Panc1 (cell line): ENCODE measurements around the gene GNB1. TPM values are rescaled to one million over a fixed set of nuclear protein-coding genes. Genes with fewer than 3 reads are reported as not detected.

ENCODE experiments used
- ATAC-seq: fragments of 200-7000 bp; cut with Tn5 transposase; 2 replicates; pipeline ENCODE4 v1.9.1; 2020; ENCODE audit warnings: mild to moderate bottlenecking, moderate library complexity
- BruUV-seq: library from RNA; stranded (reverse); fragments of 400-500 nt; replicated peaks from 2 replicates; lab custom pipeline; 2021; lab: Mats Ljungman, UMichigan
- CTCF ChIA-PET: fragments of 300-600 bp; sonication (Branson Sonifier 250); formaldehyde crosslinking; loops from one replicate; lab custom pipeline; 2022; ENCODE audit warnings: antibody characterized with exemption; lab: Charles Lee
- POLR2A ChIA-PET: fragments of 300-600 bp; sonication (Branson Sonifier 250); formaldehyde crosslinking; loops from one replicate; lab custom pipeline; 2022; ENCODE audit warnings: antibody characterized with exemption; lab: Charles Lee
- DNase-seq: peaks from one replicate; pipeline ENCODE4 v3.0.0-alpha.2; 2010; ENCODE audit warnings: low read depth, low spot score
- H3K27ac ChIP-seq: 2 replicates; pipeline ENCODE4 v1.5.1; 2011; ENCODE audit warnings: mild to moderate bottlenecking, low read length, inconsistent platforms
- H3K27me3 ChIP-seq: fragments of 200-500 bp; sonication (Bioruptor generic); 2 replicates; pipeline ENCODE4 v1.6.0; 2014; ENCODE audit warnings: low read length, inconsistent platforms; ENCODE audit not compliant: control insufficient read depth, insufficient read depth
- H3K36me3 ChIP-seq: fragments of 200-500 bp; sonication (Bioruptor generic); 2 replicates; pipeline ENCODE4 v1.5.1; 2014; ENCODE audit warnings: inconsistent platforms, mild to moderate bottlenecking, low read length, moderate library complexity; ENCODE audit not compliant: control insufficient read depth, insufficient read depth
- H3K4me1 ChIP-seq: 2 replicates; pipeline ENCODE4 v1.5.1; 2011; ENCODE audit warnings: inconsistent platforms, mild to moderate bottlenecking, low read length, moderate library complexity; ENCODE audit not compliant: control insufficient read depth, insufficient read depth
- H3K4me3 ChIP-seq, 2 experiments: 2 replicates each; pipeline ENCODE4 v1.5.1; 2011 to 2012; ENCODE audit warnings: low read depth in 2 of 2, low read length in 2 of 2, mild to moderate bottlenecking in 2 of 2, inconsistent platforms in 1 of 2, moderate library complexity in 1 of 2
- H3K9me3 ChIP-seq: fragments of 200-500 bp; sonication (Bioruptor generic); 2 replicates; pipeline ENCODE4 v1.5.1; 2014; ENCODE audit warnings: low read depth, mild to moderate bottlenecking, inconsistent platforms, low read length, moderate library complexity; ENCODE audit not compliant: control insufficient read depth, insufficient read depth
- POLR2AphosphoS5 ChIP-seq: IDR thresholded peaks from 2 replicates; pipeline ENCODE4 v1.6.1; 2012; ENCODE audit warnings: mild to moderate bottlenecking, low read depth, low read length, moderate library complexity
- SIN3A ChIP-seq: IDR thresholded peaks from 2 replicates; pipeline ENCODE4 v1.6.1; 2012; ENCODE audit warnings: low read depth, mild to moderate bottlenecking, low read length, moderate library complexity, borderline replicate concordance; ENCODE audit not compliant: insufficient read depth
- TCF7L2 ChIP-seq: IDR thresholded peaks from 2 replicates; pipeline ENCODE4 v1.6.1; 2011; ENCODE audit warnings: mild to moderate bottlenecking, low read depth, low read length, inconsistent platforms
- in situ Hi-C: cut with HindIII; loops from 2 replicates; pipeline ENCODE4 v1.10.0; 2016; ENCODE audit warnings: low sequenced_read_pairs, low pct_unique_long_range_greater_than_20kb
- intact Hi-C: fragments of 100-400 bp; cut with micrococcal nuclease; formaldehyde crosslinking; loops from one replicate; pipeline ENCODE4 v1.10.0; 2022; ENCODE audit not compliant: unreplicated experiment
- total RNA-seq: library from RNA; stranded (reverse); gene quantifications from one replicate; pipeline ENCODE4 v1.2.1, GENCODE V29; 2021; ENCODE audit not compliant: unreplicated experiment
- TF ChIP-seq, protein P1 (sequence below): fragments of 450-650 bp; IDR thresholded peaks from 2 replicates; pipeline ENCODE4 v1.5.1; 2017; ENCODE audit warnings: mild to moderate bottlenecking
- TF ChIP-seq, protein P2 (sequence below), 2 experiments: IDR thresholded peaks; 2 replicates each; pipeline ENCODE4 v1.6.1; 2011 to 2012; ENCODE audit warnings: low read depth in 2 of 2, control low read depth in 1 of 2, low read length in 1 of 2, mild to moderate bottlenecking in 1 of 2, moderate library complexity in 1 of 2; ENCODE audit not compliant: insufficient read depth in 1 of 2

Gene GNB1
- total RNA-seq, 1 experiment from 2014 or later: 499 TPM

DNA sequence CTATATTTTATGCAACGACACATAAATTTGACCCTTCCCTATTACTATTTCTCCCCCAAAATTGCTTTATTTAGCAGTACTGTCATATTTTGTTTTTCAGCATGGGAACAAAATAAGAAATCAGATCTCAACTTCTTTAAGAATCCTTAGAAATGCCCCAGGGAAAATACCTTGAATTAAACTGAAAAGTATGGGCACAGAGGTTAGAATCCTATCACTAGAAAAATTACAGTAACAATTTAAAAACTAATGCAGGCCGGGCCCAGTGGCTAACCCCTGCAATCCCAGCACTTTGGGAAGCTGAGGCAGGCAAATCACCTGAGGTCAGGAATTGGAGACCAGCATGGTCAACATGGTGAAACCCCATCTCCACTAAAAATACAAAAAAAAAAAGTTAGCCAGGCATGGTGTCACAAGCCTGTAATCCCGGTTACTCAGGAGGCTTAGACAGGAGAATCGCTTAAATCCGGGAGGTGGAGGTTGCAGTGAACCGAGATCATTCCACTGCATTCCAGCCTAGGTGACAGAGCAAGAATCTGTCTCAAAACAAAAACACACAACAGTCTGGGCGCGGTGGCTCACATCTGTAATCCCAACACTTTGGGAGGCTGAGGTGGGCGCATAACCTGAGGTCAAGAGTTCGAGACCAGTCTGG lies 51.4 kb downstream of the GNB1 start:
- POLR2A ChIA-PET: no interaction called here
- in situ Hi-C loops: no loop called here
- H3K27ac ChIP-seq: no peak overlapping the region
- H3K4me1 ChIP-seq: peaks cover 9% of the 10 kb centered on the region; the same call in 1 of the 2 replicates
- no TSS peak for BruUV-seq
- intact Hi-C loops: no loop called here
- CTCF ChIA-PET: no interaction called here
- no peak overlapping the region for H3K4me3 ChIP-seq
- DNase-seq (no peak), ATAC-seq (no peak)
- no peaks in the 10 kb centered on the region for H3K27me3 ChIP-seq
- TF ChIP-seq POLR2AphosphoS5 (no peak), TCF7L2 (no peak), SIN3A (no peak)
- TF ChIP-seq, protein P1, sequence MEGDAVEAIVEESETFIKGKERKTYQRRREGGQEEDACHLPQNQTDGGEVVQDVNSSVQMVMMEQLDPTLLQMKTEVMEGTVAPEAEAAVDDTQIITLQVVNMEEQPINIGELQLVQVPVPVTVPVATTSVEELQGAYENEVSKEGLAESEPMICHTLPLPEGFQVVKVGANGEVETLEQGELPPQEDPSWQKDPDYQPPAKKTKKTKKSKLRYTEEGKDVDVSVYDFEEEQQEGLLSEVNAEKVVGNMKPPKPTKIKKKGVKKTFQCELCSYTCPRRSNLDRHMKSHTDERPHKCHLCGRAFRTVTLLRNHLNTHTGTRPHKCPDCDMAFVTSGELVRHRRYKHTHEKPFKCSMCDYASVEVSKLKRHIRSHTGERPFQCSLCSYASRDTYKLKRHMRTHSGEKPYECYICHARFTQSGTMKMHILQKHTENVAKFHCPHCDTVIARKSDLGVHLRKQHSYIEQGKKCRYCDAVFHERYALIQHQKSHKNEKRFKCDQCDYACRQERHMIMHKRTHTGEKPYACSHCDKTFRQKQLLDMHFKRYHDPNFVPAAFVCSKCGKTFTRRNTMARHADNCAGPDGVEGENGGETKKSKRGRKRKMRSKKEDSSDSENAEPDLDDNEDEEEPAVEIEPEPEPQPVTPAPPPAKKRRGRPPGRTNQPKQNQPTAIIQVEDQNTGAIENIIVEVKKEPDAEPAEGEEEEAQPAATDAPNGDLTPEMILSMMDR: no peak
- TF ChIP-seq, protein P2, sequence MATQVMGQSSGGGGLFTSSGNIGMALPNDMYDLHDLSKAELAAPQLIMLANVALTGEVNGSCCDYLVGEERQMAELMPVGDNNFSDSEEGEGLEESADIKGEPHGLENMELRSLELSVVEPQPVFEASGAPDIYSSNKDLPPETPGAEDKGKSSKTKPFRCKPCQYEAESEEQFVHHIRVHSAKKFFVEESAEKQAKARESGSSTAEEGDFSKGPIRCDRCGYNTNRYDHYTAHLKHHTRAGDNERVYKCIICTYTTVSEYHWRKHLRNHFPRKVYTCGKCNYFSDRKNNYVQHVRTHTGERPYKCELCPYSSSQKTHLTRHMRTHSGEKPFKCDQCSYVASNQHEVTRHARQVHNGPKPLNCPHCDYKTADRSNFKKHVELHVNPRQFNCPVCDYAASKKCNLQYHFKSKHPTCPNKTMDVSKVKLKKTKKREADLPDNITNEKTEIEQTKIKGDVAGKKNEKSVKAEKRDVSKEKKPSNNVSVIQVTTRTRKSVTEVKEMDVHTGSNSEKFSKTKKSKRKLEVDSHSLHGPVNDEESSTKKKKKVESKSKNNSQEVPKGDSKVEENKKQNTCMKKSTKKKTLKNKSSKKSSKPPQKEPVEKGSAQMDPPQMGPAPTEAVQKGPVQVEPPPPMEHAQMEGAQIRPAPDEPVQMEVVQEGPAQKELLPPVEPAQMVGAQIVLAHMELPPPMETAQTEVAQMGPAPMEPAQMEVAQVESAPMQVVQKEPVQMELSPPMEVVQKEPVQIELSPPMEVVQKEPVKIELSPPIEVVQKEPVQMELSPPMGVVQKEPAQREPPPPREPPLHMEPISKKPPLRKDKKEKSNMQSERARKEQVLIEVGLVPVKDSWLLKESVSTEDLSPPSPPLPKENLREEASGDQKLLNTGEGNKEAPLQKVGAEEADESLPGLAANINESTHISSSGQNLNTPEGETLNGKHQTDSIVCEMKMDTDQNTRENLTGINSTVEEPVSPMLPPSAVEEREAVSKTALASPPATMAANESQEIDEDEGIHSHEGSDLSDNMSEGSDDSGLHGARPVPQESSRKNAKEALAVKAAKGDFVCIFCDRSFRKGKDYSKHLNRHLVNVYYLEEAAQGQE (IDR thresholded peaks at IDR 0.05; ENCODE audit: insufficient read depth in 1 of 2, low read depth in 2 of 2, low read length in 1 of 2): no peak
- H3K9me3 ChIP-seq: no peaks in the 10 kb centered on the region
- H3K36me3 ChIP-seq: no peaks in the 10 kb centered on the region

DNA sequence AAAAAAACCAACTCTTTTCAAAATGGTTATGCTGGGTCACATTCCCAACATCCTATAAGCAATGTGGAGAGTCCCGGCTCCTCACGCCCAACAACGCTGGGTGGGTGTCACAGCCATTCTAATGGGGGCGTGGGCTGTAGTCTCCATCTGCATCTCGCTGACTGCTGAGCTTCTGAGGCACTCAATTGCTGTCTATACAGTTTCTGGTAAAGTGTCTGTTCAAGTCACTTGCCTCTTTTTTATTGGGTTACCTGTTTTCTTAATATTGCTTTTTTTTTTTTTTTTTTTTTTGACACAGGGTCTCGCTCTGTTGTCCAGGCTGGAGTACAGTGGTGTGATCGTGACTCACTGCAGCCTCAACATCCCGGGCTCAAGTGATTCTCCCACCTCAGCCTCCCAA lies 54.8 kb downstream of the GNB1 start:
- intact Hi-C loops (no loop called here), in situ Hi-C loops (no loop called here)
- no peaks in the 10 kb centered on the region for H3K27me3 ChIP-seq
- ATAC-seq: no peak
- H3K4me1 ChIP-seq: no peaks in the 10 kb centered on the region; the same call in 1 of the 2 replicates
- TF ChIP-seq, protein P1: no peak
- TF ChIP-seq TCF7L2: no peak
- no peaks in the 10 kb centered on the region; the same call in 1 of the 2 replicates for H3K36me3 ChIP-seq
- no peak overlapping the region for H3K27ac ChIP-seq
- no peaks in the 10 kb centered on the region for H3K9me3 ChIP-seq
- DNase-seq: no peak
- ChIA-PET POLR2A (interaction anchor here (0.6 kb wide), 1 partner anchor 53 kb away, joined by 6 read pairs; no protein-coding TSS in a partner anchor), CTCF (interaction anchor here (0.7 kb wide), 1 partner anchor 62 kb away, joined by 4 read pairs; no protein-coding TSS in a partner anchor)
- BruUV-seq: no TSS peak
- no peak overlapping the region for H3K4me3 ChIP-seq
